Uterus (tissue), 4 donors: ENCODE results near the gene ID3. TPM values are rescaled to one million over a fixed set of nuclear protein-coding genes. Genes with fewer than 3 reads are reported as not detected.

Experiments used
- DNase-seq, 2 donors: peaks; one replicate each; pipeline ENCODE4 v3.0.0-alpha.2; 2019 to 2020
- H3K27ac ChIP-seq, 2 donors: fragments of 200-600 bp; sonication (generic); 1 replicate in 1 of 2; 2 replicates in 1 of 2; pipeline ENCODE4 v1.5.1; 2016 to 2018
- H3K27me3 ChIP-seq, 2 donors: fragments of 200-600 bp; sonication (generic); one replicate each; pipeline ENCODE4 v1.5.1; 2018 to 2019; ENCODE audit warnings: control low read depth in 1 of 2
- H3K36me3 ChIP-seq, 2 donors: fragments of 200-600 bp; sonication (generic); one replicate each; pipeline ENCODE4 v1.5.1; 2019; ENCODE audit warnings: control low read depth in 1 of 2
- H3K4me1 ChIP-seq, 2 donors: fragments of 200-600 bp; sonication (generic); one replicate each; pipeline ENCODE4 v1.5.1; 2018 to 2019; ENCODE audit warnings: control low read depth in 1 of 2
- H3K4me3 ChIP-seq, 2 donors: fragments of 200-600 bp; sonication (generic); 1 replicate in 1 of 2; 2 replicates in 1 of 2; pipeline ENCODE4 v1.5.1; 2018 to 2019; ENCODE audit warnings: mild to moderate bottlenecking in 1 of 2
- H3K9me3 ChIP-seq, 2 donors: fragments of 200-600 bp; sonication (generic); one replicate each; pipeline ENCODE4 v1.5.1; 2019; ENCODE audit warnings: control low read depth in 1 of 2
- POLR2A ChIP-seq, 2 donors: fragments of 450-650 bp; IDR thresholded peaks; one replicate each; pipeline ENCODE4 v1.6.1; 2016; ENCODE audit warnings: antibody characterized with exemption in 2 of 2, mild to moderate bottlenecking in 1 of 2, moderate library complexity in 1 of 2
- intact Hi-C: fragments of 100-400 bp; cut with DNase I; formaldehyde crosslinking; loops from one replicate; pipeline ENCODE4 v1.15.1; 2023; ENCODE audit warnings: low total_unique reads
- total RNA-seq, 4 donors: library from RNA; depleted of rRNA in 3 of 4; stranded (reverse); fragments of >200 nt in 3 of 4; gene quantifications; one replicate each; pipeline versions ENCODE4 v1.1.0 to v1.2.4, GENCODE V29; 2014 to 2023
- TF ChIP-seq, protein P1 (sequence below), 4 experiments: fragments of 200-600 bp in 2 of 4; fragments of 450-650 bp in 2 of 4; sonication (generic) in 2 of 4; IDR thresholded peaks; one replicate each; pipeline ENCODE4 v1.5.1; 2016 to 2019; ENCODE audit warnings: antibody characterized with exemption in 4 of 4, mild to moderate bottlenecking in 2 of 4, moderate library complexity in 1 of 4
- donor health status: DM: yes; HTN: yes; CAD: no.

Gene ID3
- total RNA-seq, 4 donors from 2014 or later = 38.4 to 652 (median 260) TPM

- Histone ChIP-seq H3K36me3 (no peaks in the 10 kb centered on the region), H3K27me3 (no peaks in the 10 kb centered on the region), H3K4me3 (no peak overlapping the region), H3K27ac (no peak overlapping the region), H3K9me3 (no peaks in the 10 kb centered on the region), H3K4me1 (no peaks in the 10 kb centered on the region)
- DNase-seq = no peak
- TF ChIP-seq POLR2A (IDR thresholded peaks at IDR 0.05) = no peak
- TF ChIP-seq, protein P1, sequence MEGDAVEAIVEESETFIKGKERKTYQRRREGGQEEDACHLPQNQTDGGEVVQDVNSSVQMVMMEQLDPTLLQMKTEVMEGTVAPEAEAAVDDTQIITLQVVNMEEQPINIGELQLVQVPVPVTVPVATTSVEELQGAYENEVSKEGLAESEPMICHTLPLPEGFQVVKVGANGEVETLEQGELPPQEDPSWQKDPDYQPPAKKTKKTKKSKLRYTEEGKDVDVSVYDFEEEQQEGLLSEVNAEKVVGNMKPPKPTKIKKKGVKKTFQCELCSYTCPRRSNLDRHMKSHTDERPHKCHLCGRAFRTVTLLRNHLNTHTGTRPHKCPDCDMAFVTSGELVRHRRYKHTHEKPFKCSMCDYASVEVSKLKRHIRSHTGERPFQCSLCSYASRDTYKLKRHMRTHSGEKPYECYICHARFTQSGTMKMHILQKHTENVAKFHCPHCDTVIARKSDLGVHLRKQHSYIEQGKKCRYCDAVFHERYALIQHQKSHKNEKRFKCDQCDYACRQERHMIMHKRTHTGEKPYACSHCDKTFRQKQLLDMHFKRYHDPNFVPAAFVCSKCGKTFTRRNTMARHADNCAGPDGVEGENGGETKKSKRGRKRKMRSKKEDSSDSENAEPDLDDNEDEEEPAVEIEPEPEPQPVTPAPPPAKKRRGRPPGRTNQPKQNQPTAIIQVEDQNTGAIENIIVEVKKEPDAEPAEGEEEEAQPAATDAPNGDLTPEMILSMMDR (IDR thresholded peaks at IDR 0.05) = no peak
- intact Hi-C loops = no loop called here
Measured at GRCh38 chr1:23522244-23522982, 36.9 kb downstream of the ID3 start.

GRCh38 chr1:23521588-23521987 is 37.7 kb downstream of the ID3 start:
- H3K27me3 ChIP-seq = no peaks in the 10 kb centered on the region
- no peak overlapping the region for H3K4me3 ChIP-seq
- no peaks in the 10 kb centered on the region for H3K36me3 ChIP-seq
- DNase-seq = no peak
- TF ChIP-seq, protein P1 (IDR thresholded peaks at IDR 0.05) = no peak
- H3K9me3 ChIP-seq = no peaks in the 10 kb centered on the region
- no peak overlapping the region for H3K27ac ChIP-seq
- H3K4me1 ChIP-seq = no peaks in the 10 kb centered on the region
- intact Hi-C loops = no loop called here

- DNase-seq = no peak
- no peak overlapping the region for H3K4me3 ChIP-seq
- no peak overlapping the region for H3K27ac ChIP-seq
- no peaks in the 10 kb centered on the region for H3K36me3 ChIP-seq
- no peak for TF ChIP-seq POLR2A (IDR thresholded peaks at IDR 0.05)
- TF ChIP-seq, protein P1 (IDR thresholded peaks at IDR 0.05) = no peak
- intact Hi-C loops = no loop called here
- no peaks in the 10 kb centered on the region for H3K27me3 ChIP-seq
- H3K4me1 ChIP-seq = no peaks in the 10 kb centered on the region
- no peaks in the 10 kb centered on the region for H3K9me3 ChIP-seq
Measured at GRCh38 chr1:23517581-23517980, 41.7 kb downstream of the ID3 start.

- Histone ChIP-seq H3K4me1 (no peaks in the 10 kb centered on the region), H3K27ac (no peak overlapping the region), H3K4me3 (no peak overlapping the region), H3K27me3 (no peaks in the 10 kb centered on the region), H3K36me3 (no peaks in the 10 kb centered on the region), H3K9me3 (no peaks in the 10 kb centered on the region)
- DNase-seq = no peak
- intact Hi-C loops = no loop called here
- TF ChIP-seq, protein P1 (IDR thresholded peaks at IDR 0.05) = no peak
- no peak for TF ChIP-seq POLR2A (IDR thresholded peaks at IDR 0.05)
Measured at GRCh38 chr1:23515905-23516304, 43.4 kb downstream of the ID3 start.

GRCh38 chr1:23514111-23514679 is 45.1 kb downstream of the ID3 start:
- H3K27ac ChIP-seq = no peak overlapping the region
- H3K27me3 ChIP-seq = no peaks in the 10 kb centered on the region
- DNase-seq = no peak
- TF ChIP-seq, protein P1 (IDR thresholded peaks at IDR 0.05) = no peak
- TF ChIP-seq POLR2A (IDR thresholded peaks at IDR 0.05) = no peak
- H3K36me3 ChIP-seq = no peaks in the 10 kb centered on the region
- intact Hi-C loops = no loop called here
- H3K9me3 ChIP-seq = no peaks in the 10 kb centered on the region
- H3K4me1 ChIP-seq = no peaks in the 10 kb centered on the region
- H3K4me3 ChIP-seq = no peak overlapping the region
